H9 (cell line): Measurements from ENCODE around the gene TAF4. TPM values are rescaled to one million over a fixed set of nuclear protein-coding genes. Genes with fewer than 3 reads are reported as not detected.
"Not testable (repeated sequence)": the region's sequence is repeated elsewhere in the genome, so short reads cannot be mapped to it uniquely, and the experiment has no call there.

Experiments
- DNase-seq: peaks from one replicate; pipeline ENCODE4 v3.0.0-alpha.2; 2017
- H2AFZ ChIP-seq: one replicate; pipeline ENCODE4 v1.6.1; 2013; ENCODE audit warnings: mild to moderate bottlenecking, low read length, control low read depth, moderate library complexity
- H2AK5ac ChIP-seq: 2 replicates; pipeline ENCODE4 v1.6.1; 2013; ENCODE audit warnings: low read length, control low read depth, mixed read lengths; ENCODE audit not compliant: insufficient read length
- H2BK120ac ChIP-seq: one replicate; pipeline ENCODE4 v1.6.1; 2013; ENCODE audit warnings: low read depth, mild to moderate bottlenecking, low read length, control low read depth, inconsistent platforms; ENCODE audit not compliant: poor library complexity, severe bottlenecking
- H2BK12ac ChIP-seq: 2 replicates; pipeline ENCODE4 v1.6.1; 2013; ENCODE audit warnings: low read length, control low read depth, mixed read lengths, low read depth; ENCODE audit not compliant: insufficient read length
- H2BK15ac ChIP-seq: 2 replicates; pipeline ENCODE4 v1.6.1; 2013; ENCODE audit warnings: low read depth, low read length, control low read depth
- H2BK20ac ChIP-seq: one replicate; pipeline ENCODE4 v1.6.1; 2013; ENCODE audit warnings: low read depth, mild to moderate bottlenecking, low read length, control low read depth, inconsistent platforms; ENCODE audit not compliant: poor library complexity, severe bottlenecking
- H2BK5ac ChIP-seq: 2 replicates; pipeline ENCODE4 v1.6.1; 2013; ENCODE audit warnings: low read length, control low read depth, mixed read lengths; ENCODE audit not compliant: insufficient read length
- H3K14ac ChIP-seq: 2 replicates; pipeline ENCODE4 v1.6.1; 2013; ENCODE audit warnings: low read length, control low read depth; ENCODE audit not compliant: insufficient read depth
- H3K18ac ChIP-seq: 2 replicates; pipeline ENCODE4 v1.6.1; 2013; ENCODE audit warnings: low read depth, mild to moderate bottlenecking, mixed read lengths, low read length, control low read depth; ENCODE audit not compliant: insufficient read length
- H3K23ac ChIP-seq: 2 replicates; pipeline ENCODE4 v1.6.1; 2013; ENCODE audit warnings: low read length, control low read depth, mixed read lengths, low read depth; ENCODE audit not compliant: insufficient read length
- H3K23me2 ChIP-seq: 2 replicates; pipeline ENCODE4 v1.6.1; 2013; ENCODE audit warnings: low read depth, mild to moderate bottlenecking, mixed read lengths, low read length, control low read depth; ENCODE audit not compliant: insufficient read length, poor library complexity, severe bottlenecking
- H3K27ac ChIP-seq: 2 replicates; pipeline ENCODE4 v1.5.1; 2013; ENCODE audit warnings: low read length, control low read depth, mixed read lengths, low read depth; ENCODE audit not compliant: insufficient read length
- H3K27me3 ChIP-seq: 2 replicates; pipeline ENCODE4 v1.6.1; 2013; ENCODE audit warnings: low read length, control low read depth, inconsistent platforms; ENCODE audit not compliant: insufficient read depth
- H3K4ac ChIP-seq: 2 replicates; pipeline ENCODE4 v1.6.1; 2013; ENCODE audit warnings: low read depth, mild to moderate bottlenecking, control low read depth, inconsistent platforms, low read length, moderate library complexity
- H3K4me1 ChIP-seq: 2 replicates; pipeline ENCODE4 v1.6.1; 2013; ENCODE audit warnings: low read length, control low read depth, inconsistent platforms; ENCODE audit not compliant: insufficient read depth
- H3K4me2 ChIP-seq: 2 replicates; pipeline ENCODE4 v1.6.1; 2013; ENCODE audit warnings: low read length, control low read depth, mixed read lengths; ENCODE audit not compliant: insufficient read length, insufficient read depth
- H3K56ac ChIP-seq: 2 replicates; pipeline ENCODE4 v1.6.1; 2013; ENCODE audit warnings: low read depth, mild to moderate bottlenecking, mixed read lengths, low read length, control low read depth; ENCODE audit not compliant: insufficient read length
- H3K79me1 ChIP-seq: 2 replicates; pipeline ENCODE4 v1.6.1; 2013; ENCODE audit warnings: low read depth, mild to moderate bottlenecking, moderate library complexity, low read length, control low read depth, inconsistent platforms; ENCODE audit not compliant: insufficient read depth, poor library complexity, severe bottlenecking
- H3K79me2 ChIP-seq: 2 replicates; pipeline ENCODE4 v1.6.1; 2013; ENCODE audit warnings: low read length, control low read depth, inconsistent platforms; ENCODE audit not compliant: insufficient read depth
- H3K9ac ChIP-seq: 2 replicates; pipeline ENCODE4 v1.6.1; 2013; ENCODE audit warnings: low read length, control low read depth, mixed read lengths; ENCODE audit not compliant: insufficient read length; ENCODE audit errors: extremely low read depth
- H3K9me3 ChIP-seq: one replicate; pipeline ENCODE4 v1.6.1; 2013; ENCODE audit warnings: low read depth, low read length, inconsistent platforms; ENCODE audit not compliant: control insufficient read depth
- H3T11ph ChIP-seq: one replicate; pipeline ENCODE4 v1.6.1; 2013; ENCODE audit warnings: mild to moderate bottlenecking, low read length, control low read depth, inconsistent platforms
- H4K20me1 ChIP-seq: one replicate; pipeline ENCODE4 v1.6.1; 2013; ENCODE audit not compliant: control insufficient read depth, insufficient read length, insufficient read depth
- H4K5ac ChIP-seq: 2 replicates; pipeline ENCODE4 v1.6.1; 2013; ENCODE audit warnings: low read depth, mild to moderate bottlenecking, mixed read lengths, low read length, control low read depth; ENCODE audit not compliant: insufficient read length
- H4K8ac ChIP-seq: replicated peaks from 2 replicates; pipeline ENCODE4 v1.6.1; 2013; ENCODE audit warnings: low read length, control low read depth, mixed read lengths, low read depth; ENCODE audit not compliant: insufficient read length
- H4K91ac ChIP-seq: 2 replicates; pipeline ENCODE4 v1.6.1; 2013; ENCODE audit warnings: low read depth, mild to moderate bottlenecking, moderate library complexity, mixed read lengths, low read length, control low read depth; ENCODE audit not compliant: insufficient read length
- H3K27ac Mint-ChIP-seq, 3 experiments: 2 replicates in 2 of 3; 3 replicates in 1 of 3; pipeline ENCODE4 v1.8.0; 2020 to 2021; ENCODE audit warnings: mixed read lengths in 3 of 3, mild to moderate bottlenecking in 1 of 3, moderate library complexity in 1 of 3
- H3K27me3 Mint-ChIP-seq: 2 replicates; pipeline ENCODE4 v1.8.0; 2021; ENCODE audit warnings: low read depth, mild to moderate bottlenecking, moderate library complexity, mixed read lengths
- H3K36me3 Mint-ChIP-seq, 3 experiments: 2 replicates in 2 of 3; 3 replicates in 1 of 3; pipeline ENCODE4 v1.8.0; 2020 to 2021; ENCODE audit warnings: low read depth in 3 of 3, mixed read lengths in 3 of 3; ENCODE audit not compliant: insufficient read depth in 1 of 3
- H3K4me1 Mint-ChIP-seq, 2 experiments: 2 replicates each; pipeline ENCODE4 v1.8.0; 2020; ENCODE audit warnings: mixed read lengths in 2 of 2
- H3K4me3 Mint-ChIP-seq, 2 experiments: 2 replicates in 1 of 2; 3 replicates in 1 of 2; pipeline ENCODE4 v1.8.0; 2020 to 2021; ENCODE audit warnings: mild to moderate bottlenecking in 2 of 2, mixed read lengths in 2 of 2, moderate library complexity in 1 of 2
- H3K9me3 Mint-ChIP-seq, 2 experiments: 2 replicates in 1 of 2; 3 replicates in 1 of 2; pipeline ENCODE4 v1.8.0; 2020; ENCODE audit warnings: mild to moderate bottlenecking in 2 of 2, mixed read lengths in 2 of 2, moderate library complexity in 1 of 2
- WGBS: extraction: QIAGEN DNeasy Blood & Tissue Kit; methylation state at CpG from one replicate; pipeline ENCODE4 v1.1.7; 2013; ENCODE audit warnings: missing lambda C conversion rate, low lambda C conversion rate, mixed read lengths; ENCODE audit not compliant: insufficient read length; ENCODE audit errors: extremely low coverage; 5-methylcytosine and 5-hydroxymethylcytosine counted together
- total RNA-seq: library from RNA; stranded (reverse); gene quantifications from 2 replicates; pipeline ENCODE4 v1.2.1, GENCODE V29; 2021
- TF ChIP-seq, protein P1 (sequence below): fragments of 200-600 bp; sonication (generic); conservative IDR thresholded peaks from 3 replicates; pipeline ENCODE4 v1.8.0; 2021; ENCODE audit warnings: antibody characterized with exemption, mild to moderate bottlenecking

TAF4 gene
- total RNA-seq, 1 experiment from 2014 or later: 30.8 TPM

DNA sequence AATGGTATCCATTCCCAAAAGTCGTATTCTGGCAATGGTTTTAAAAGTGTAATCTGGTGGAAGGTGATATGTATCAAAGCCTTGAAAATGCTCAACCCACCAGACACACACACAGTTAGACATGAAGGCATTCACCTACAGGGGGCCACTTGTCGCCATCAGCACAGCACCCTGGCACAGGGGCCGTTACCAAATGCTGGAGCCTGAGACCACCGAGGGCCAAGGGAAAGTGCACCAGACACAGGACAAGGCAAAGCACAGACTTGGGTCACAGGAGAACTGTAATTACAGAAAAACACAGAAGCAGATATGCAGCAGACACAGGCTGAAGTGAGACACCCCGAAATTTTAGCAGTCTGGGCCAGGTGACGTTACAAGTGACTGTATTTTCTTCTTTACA, 9.3 kb downstream of the TAF4 start:
- Histone ChIP-seq H2BK5ac (no peak overlapping the region), H2BK12ac (no peak overlapping the region), H3K27ac (no peak overlapping the region), H3K14ac (no peak overlapping the region), H3K9ac (no peak overlapping the region), H3T11ph (no peak overlapping the region), H4K20me1 (peaks cover under 1% of the 10 kb centered on the region), H3K79me2 (peaks cover 62% of the 10 kb centered on the region; the same call in 1 of the 2 replicates), H3K27me3 (no peaks in the 10 kb centered on the region), H2BK15ac (no peak overlapping the region), H3K9me3 (no peaks in the 10 kb centered on the region), H3K18ac (no peak overlapping the region), H3K56ac (no peak overlapping the region), H3K23me2 (no peaks in the 10 kb centered on the region), H2AK5ac (no peak overlapping the region), H3K4ac (no peak overlapping the region), H4K8ac (no peak overlapping the region), H3K79me1 (peaks cover 4% of the 10 kb centered on the region), H2AFZ (no peak overlapping the region), H3K4me2 (no peak overlapping the region), H2BK20ac (no peak overlapping the region), H4K5ac (no peak overlapping the region), H3K23ac (no peak overlapping the region), H4K91ac (no peak overlapping the region), H2BK120ac (no peak overlapping the region), H3K4me1 (no peaks in the 10 kb centered on the region)
- no peak for DNase-seq
- H3K4me1 Mint-ChIP-seq: peaks cover 18 to 23% of the 10 kb centered on the region in 2 experiments
- no CpG with 5 or more reads among the region's 6 CpGs for WGBS
- no peaks in the 10 kb centered on the region; the same call in 1 of the 2 replicates for H3K27me3 Mint-ChIP-seq
- peaks cover 2 to 5% of the 10 kb centered on the region in 2 experiments; a peak in 4 of 5 replicates for H3K9me3 Mint-ChIP-seq
- TF ChIP-seq, protein P1, sequence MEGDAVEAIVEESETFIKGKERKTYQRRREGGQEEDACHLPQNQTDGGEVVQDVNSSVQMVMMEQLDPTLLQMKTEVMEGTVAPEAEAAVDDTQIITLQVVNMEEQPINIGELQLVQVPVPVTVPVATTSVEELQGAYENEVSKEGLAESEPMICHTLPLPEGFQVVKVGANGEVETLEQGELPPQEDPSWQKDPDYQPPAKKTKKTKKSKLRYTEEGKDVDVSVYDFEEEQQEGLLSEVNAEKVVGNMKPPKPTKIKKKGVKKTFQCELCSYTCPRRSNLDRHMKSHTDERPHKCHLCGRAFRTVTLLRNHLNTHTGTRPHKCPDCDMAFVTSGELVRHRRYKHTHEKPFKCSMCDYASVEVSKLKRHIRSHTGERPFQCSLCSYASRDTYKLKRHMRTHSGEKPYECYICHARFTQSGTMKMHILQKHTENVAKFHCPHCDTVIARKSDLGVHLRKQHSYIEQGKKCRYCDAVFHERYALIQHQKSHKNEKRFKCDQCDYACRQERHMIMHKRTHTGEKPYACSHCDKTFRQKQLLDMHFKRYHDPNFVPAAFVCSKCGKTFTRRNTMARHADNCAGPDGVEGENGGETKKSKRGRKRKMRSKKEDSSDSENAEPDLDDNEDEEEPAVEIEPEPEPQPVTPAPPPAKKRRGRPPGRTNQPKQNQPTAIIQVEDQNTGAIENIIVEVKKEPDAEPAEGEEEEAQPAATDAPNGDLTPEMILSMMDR: no peak
- H3K4me3 Mint-ChIP-seq: no peak overlapping the region
- no peak overlapping the region for H3K27ac Mint-ChIP-seq
- peaks cover 40 to 46% (median 43%) of the 10 kb centered on the region in 3 experiments for H3K36me3 Mint-ChIP-seq

DNA sequence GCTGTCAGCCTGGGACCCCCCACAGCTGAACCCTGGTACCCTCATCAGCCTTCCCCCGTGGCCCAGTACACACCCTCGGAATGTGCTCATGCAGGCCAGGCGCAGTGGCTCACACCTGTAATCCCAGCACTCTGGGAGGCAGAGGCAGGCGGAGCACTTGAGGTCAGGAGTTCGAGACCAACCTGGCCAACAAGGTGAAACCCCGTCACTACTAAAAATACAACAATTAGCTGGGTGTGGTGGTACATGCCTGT, 9.9 kb downstream of the TAF4 start:
- not testable (repeated sequence) for H4K8ac ChIP-seq, H3K27me3 ChIP-seq, H3K9me3 ChIP-seq, H3K27me3 Mint-ChIP-seq, H2BK120ac ChIP-seq, H4K5ac ChIP-seq, H2AK5ac ChIP-seq, H3K14ac ChIP-seq, H3K4me2 ChIP-seq, H3K4me3 Mint-ChIP-seq, H3K9me3 Mint-ChIP-seq, H3K4me1 ChIP-seq, H3K4ac ChIP-seq, H4K20me1 ChIP-seq, H2BK5ac ChIP-seq, H3K9ac ChIP-seq, H3T11ph ChIP-seq, H3K27ac ChIP-seq, H3K79me1 ChIP-seq, H2BK15ac ChIP-seq, H3K23me2 ChIP-seq, H3K56ac ChIP-seq, H2BK20ac ChIP-seq, H3K27ac Mint-ChIP-seq, H4K91ac ChIP-seq, H2BK12ac ChIP-seq, DNase-seq, H3K18ac ChIP-seq, H2AFZ ChIP-seq, H3K23ac ChIP-seq
- H3K79me2 ChIP-seq: peaks cover 59% of the 10 kb centered on the region; the same call in 1 of the 2 replicates
- WGBS: no CpG with 5 or more reads among the region's 6 CpGs
- Mint-ChIP-seq H3K4me1 (peaks cover 21 to 23% of the 10 kb centered on the region in 2 experiments), H3K36me3 (peaks cover 36 to 43% (median 43%) of the 10 kb centered on the region in 3 experiments)
